Measurements from ENCODE around the gene PFDN6. TPM values are rescaled to one million over a fixed set of nuclear protein-coding genes. Genes with fewer than 3 reads are reported as not detected.

Gene PFDN6
- total RNA-seq, 1 experiment from 2014 or later: 90.5 TPM

GRCh38 chr6:33301877-33302276, 12.5 kb downstream of the PFDN6 start (continued):
- TF ChIP-seq REST (IDR thresholded peaks at IDR 0.05; ENCODE audit: low read depth): no peak

- DNase-seq (ENCODE audit: low read depth, low spot score) (no peak), ATAC-seq (no peak)
- Histone ChIP-seq H2AFZ (ENCODE audit: low read depth, low read length, poor library complexity, severe bottlenecking) (no peak overlapping the region), H3K36me3 (ENCODE audit: control insufficient read depth in 1 of 2, insufficient read depth in 2 of 2, low read length in 2 of 2) (peaks cover 9 to 11% of the 10 kb centered on the region in 2 experiments; a peak in 3 of 4 replicates), H3K9me2 (ENCODE audit: insufficient read depth) (no peaks in the 10 kb centered on the region), H3K9ac (ENCODE audit: low read length) (no peak overlapping the region), H3K4me3 (replicated peaks in 1 of 2; ENCODE audit: low read depth in 1 of 2, low read length in 2 of 2) (no peak overlapping the region), H3K27ac (ENCODE audit: low read depth, low read length) (no peak overlapping the region), H3K79me2 (ENCODE audit: insufficient read depth, low read length) (peaks cover 22% of the 10 kb centered on the region), H3K27me3 (ENCODE audit: insufficient read depth, low read length) (no peaks in the 10 kb centered on the region), H3K9me3 (ENCODE audit: control insufficient read depth in 1 of 2, insufficient read depth in 1 of 2, low read depth in 1 of 2, low read length in 2 of 2) (no peaks in the 10 kb centered on the region), H3K4me1 (ENCODE audit: control insufficient read depth in 1 of 2, insufficient read depth in 2 of 2, low read length in 2 of 2) (peaks cover 0 to 9% of the 10 kb centered on the region in 2 experiments; a peak in 1 of 4 replicates), H4K20me1 (ENCODE audit: insufficient read depth) (no peaks in the 10 kb centered on the region), H3K4me2 (ENCODE audit: low read length) (no peak overlapping the region)
- ChIA-PET CTCF (no interaction called here), POLR2A (no interaction called here), RAD21 (ENCODE audit: low non-redundant PET in 1 of 2, low total read pairs in 2 of 2, uncharacterized antibody in 2 of 2, unreplicated experiment in 2 of 2) (no interaction called here)
- intact Hi-C loops (cut with micrococcal nuclease): no loop called here
- TF ChIP-seq TCF7L2 (IDR thresholded peaks at IDR 0.05; ENCODE audit: borderline replicate concordance, extremely low read depth, insufficient read depth, insufficient read length): no peak
- BruUV-seq (replicated peaks): no TSS peak
Observed at GRCh38 chr6:33304216-33304615, 14.8 kb downstream of the PFDN6 start.

- Histone ChIP-seq H3K9me2 (ENCODE audit: insufficient read depth) (no peaks in the 10 kb centered on the region), H4K20me1 (ENCODE audit: insufficient read depth) (no peaks in the 10 kb centered on the region), H3K4me3 (replicated peaks in 1 of 2; ENCODE audit: low read depth in 1 of 2, low read length in 2 of 2) (no peak overlapping the region), H3K4me1 (ENCODE audit: control insufficient read depth in 1 of 2, insufficient read depth in 2 of 2, low read length in 2 of 2) (peaks cover 0 to 5% of the 10 kb centered on the region in 2 experiments; a peak in 1 of 4 replicates), H3K27ac (ENCODE audit: low read depth, low read length) (no peak overlapping the region), H3K9me3 (ENCODE audit: control insufficient read depth in 1 of 2, insufficient read depth in 1 of 2, low read depth in 1 of 2, low read length in 2 of 2) (no peaks in the 10 kb centered on the region), H3K79me2 (ENCODE audit: insufficient read depth, low read length) (peaks cover 18% of the 10 kb centered on the region), H3K4me2 (ENCODE audit: low read length) (no peak overlapping the region), H2AFZ (ENCODE audit: low read depth, low read length, poor library complexity, severe bottlenecking) (no peak overlapping the region), H3K9ac (ENCODE audit: low read length) (no peak overlapping the region), H3K27me3 (ENCODE audit: insufficient read depth, low read length) (no peaks in the 10 kb centered on the region), H3K36me3 (ENCODE audit: control insufficient read depth in 1 of 2, insufficient read depth in 2 of 2, low read length in 2 of 2) (peaks cover 9 to 11% of the 10 kb centered on the region in 2 experiments; a peak in 3 of 4 replicates)
- CTCF ChIA-PET: no interaction called here
- intact Hi-C loops (cut with micrococcal nuclease): no loop called here
- DNase-seq (ENCODE audit: low read depth, low spot score) (no peak), ATAC-seq (no peak)
- no TSS peak for BruUV-seq (replicated peaks)
- POLR2A ChIA-PET: no interaction called here
- RAD21 ChIA-PET (ENCODE audit: low non-redundant PET in 1 of 2, low total read pairs in 2 of 2, uncharacterized antibody in 2 of 2, unreplicated experiment in 2 of 2): no interaction called here
- TF ChIP-seq ELF1 (IDR thresholded peaks at IDR 0.05; ENCODE audit: borderline replicate concordance, low read depth) (no peak), FOSL1 (IDR thresholded peaks at IDR 0.05; ENCODE audit: low read depth) (no peak), CEBPB (IDR thresholded peaks at IDR 0.05; ENCODE audit: low read depth) (no peak), SIN3A (IDR thresholded peaks at IDR 0.05; ENCODE audit: low read depth) (no peak), EZH2 (IDR thresholded peaks at IDR 0.05) (no peak), ATF3 (IDR thresholded peaks at IDR 0.05) (no peak), TCF7L2 (IDR thresholded peaks at IDR 0.05; ENCODE audit: borderline replicate concordance, extremely low read depth, insufficient read depth, insufficient read length) (no peak), SP1 (IDR thresholded peaks at IDR 0.05; ENCODE audit: low read depth) (no peak), EZH2phosphoT487 (IDR thresholded peaks at IDR 0.05; ENCODE audit: borderline replicate concordance) (no peak), REST (IDR thresholded peaks at IDR 0.05; ENCODE audit: low read depth) (no peak), ZNF274 (IDR thresholded peaks at IDR 0.05; ENCODE audit: low read depth, low read length) (no peak)
Observed at GRCh38 chr6:33305052-33305451, 15.7 kb downstream of the PFDN6 start.
